Kidney (tissue), 14 donors: ENCODE results near the gene EPHB6. TPM values are rescaled to one million over a fixed set of nuclear protein-coding genes. Genes with fewer than 3 reads are reported as not detected.
A peak's percentile ranks its signal among the peaks of the same experiment; 100 is the strongest.

Experiments used
- DNase-seq, 5 donors: peaks; one replicate each; pipeline ENCODE4 v3.0.0-alpha.2; 2013 to 2020
- FAIRE-seq: peaks from 2 replicates; lab custom pipeline; 2012; peaks lifted over from hg19 to GRCh38; lab: Jason Lieb, UNC
- H3K27ac ChIP-seq, 2 donors: one replicate each; pipeline ENCODE4 v1.7.0; 2013; ENCODE audit warnings: low read depth in 2 of 2, low read length in 2 of 2, inconsistent platforms in 1 of 2
- H3K27me3 ChIP-seq: one replicate; pipeline ENCODE4 v1.7.1; 2013; ENCODE audit warnings: low read length, inconsistent platforms; ENCODE audit not compliant: control insufficient read depth, insufficient read depth
- H3K36me3 ChIP-seq, 3 donors: one replicate each; pipeline versions ENCODE4 v1.7.0 to v1.7.1; 2013; ENCODE audit warnings: low read length in 3 of 3, control low read depth in 1 of 3, inconsistent platforms in 1 of 3; ENCODE audit not compliant: insufficient read depth in 3 of 3, control insufficient read depth in 2 of 3
- H3K4me1 ChIP-seq, 3 donors: one replicate each; pipeline versions ENCODE4 v1.7.0 to v1.7.1; 2013; ENCODE audit warnings: low read length in 3 of 3, inconsistent platforms in 1 of 3, low read depth in 1 of 3; ENCODE audit not compliant: control insufficient read depth in 2 of 3, insufficient read depth in 2 of 3
- H3K4me3 ChIP-seq, 3 donors: one replicate each; pipeline versions ENCODE4 v1.7.0 to v1.8.1; 2013; ENCODE audit warnings: low read length in 3 of 3, control low read depth in 1 of 3, inconsistent platforms in 1 of 3
- H3K9ac ChIP-seq, 3 donors: one replicate each; pipeline versions ENCODE4 v1.7.0 to v1.7.1; 2013; ENCODE audit warnings: low read length in 3 of 3, control low read depth in 1 of 3, inconsistent platforms in 1 of 3
- H3K9me3 ChIP-seq, 3 donors: one replicate each; pipeline versions ENCODE4 v1.7.0 to v1.7.1; 2013; ENCODE audit warnings: low read length in 3 of 3, control low read depth in 1 of 3, inconsistent platforms in 1 of 3; ENCODE audit not compliant: control insufficient read depth in 2 of 3, insufficient read depth in 1 of 3
- intact Hi-C: fragments of 100-400 bp; cut with DNase I; formaldehyde crosslinking; loops from one replicate; pipeline ENCODE4 v1.11.1; 2022
- polyA plus RNA-seq: library from polyadenylated mRNA; stranded (reverse); fragments of 350-450 nt; fragmentation: Illumina TruSeq; extraction: RNeasy Lipid Tissue Mini Kit (QIAGEN cat#74804); gene quantifications from one replicate; pipeline ENCODE4 v1.2.3, GENCODE V29; 2014; ENCODE audit warnings: low read depth, low replicate concordance; ENCODE audit not compliant: insufficient read depth
- total RNA-seq: library from RNA; stranded (reverse); fragmentation: NEBNext Ultra II Directional; extraction: Animal tissue kit (Norgen Biotek cat#: 25700); gene quantifications from one replicate; pipeline ENCODE4 v1.2.1, GENCODE V29; 2021
- TF ChIP-seq, protein P1 (sequence below): IDR thresholded peaks from 3 replicates; pipeline ENCODE4 v1.5.1; 2012; ENCODE audit warnings: mild to moderate bottlenecking, moderate library complexity, borderline replicate concordance; ENCODE audit not compliant: insufficient read depth; ENCODE audit errors: extremely low read depth
- donor health status: control.
- donor health status: control.
- donor health status: control.
- donor health status: control.
- donor health status: control.
- donor health status: DM: yes; HTN: yes; CAD: no.
- donor health status: Normal renal cell carcinoma (clear cell type).

EPHB6 gene
- total and polyA plus RNA-seq, 2 donors from 2014 or later, result 10.4 to 17.4 TPM

DNA sequence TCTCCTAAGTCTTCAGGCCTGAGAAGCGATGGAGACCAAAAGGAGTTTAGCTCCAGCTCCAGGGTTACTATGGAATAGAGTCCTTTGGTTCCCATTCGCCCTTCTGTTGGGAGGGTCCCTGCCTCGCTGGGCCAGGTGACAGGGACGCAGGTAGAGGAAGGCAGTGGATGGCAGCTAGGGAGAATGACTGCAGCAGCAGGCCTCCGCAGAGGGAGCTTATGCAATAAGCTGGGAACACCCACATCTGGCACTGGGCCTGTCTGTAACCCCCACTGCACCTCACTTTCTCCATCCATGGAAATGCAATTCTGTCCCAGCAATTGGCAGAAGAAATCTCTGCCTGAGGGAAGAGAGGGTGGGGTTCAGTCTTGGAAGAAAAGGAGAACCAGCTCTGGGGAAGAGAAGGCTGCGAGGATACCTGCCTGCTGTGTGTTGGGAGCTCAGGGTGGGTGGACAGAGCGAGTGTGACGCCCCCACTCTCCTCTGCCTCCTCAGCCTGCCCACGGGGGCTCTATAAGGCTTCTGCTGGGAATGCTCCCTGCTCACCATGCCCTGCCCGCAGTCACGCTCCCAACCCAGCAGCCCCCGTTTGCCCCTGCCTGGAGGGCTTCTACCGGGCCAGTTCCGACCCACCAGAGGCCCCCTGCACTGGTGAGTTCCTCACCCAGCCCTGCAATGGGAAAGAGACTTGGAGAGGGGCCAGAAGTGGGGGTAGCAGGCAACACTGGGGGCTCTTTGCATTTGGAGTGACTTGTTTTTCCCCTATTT lies 10.3 kb downstream of the EPHB6 start:
- Histone ChIP-seq H3K36me3 (no peaks in the 10 kb centered on the region), H3K27me3 (no peaks in the 10 kb centered on the region), H3K4me3 (no peak overlapping the region), H3K9ac (no peak overlapping the region), H3K27ac (no peak overlapping the region), H3K9me3 (no peaks in the 10 kb centered on the region), H3K4me1 (no peaks in the 10 kb centered on the region)
- FAIRE-seq (no peak), DNase-seq (peak in 1 of 5 donors; percentile 65)
- intact Hi-C loops, result no loop called here
- TF ChIP-seq, protein P1, sequence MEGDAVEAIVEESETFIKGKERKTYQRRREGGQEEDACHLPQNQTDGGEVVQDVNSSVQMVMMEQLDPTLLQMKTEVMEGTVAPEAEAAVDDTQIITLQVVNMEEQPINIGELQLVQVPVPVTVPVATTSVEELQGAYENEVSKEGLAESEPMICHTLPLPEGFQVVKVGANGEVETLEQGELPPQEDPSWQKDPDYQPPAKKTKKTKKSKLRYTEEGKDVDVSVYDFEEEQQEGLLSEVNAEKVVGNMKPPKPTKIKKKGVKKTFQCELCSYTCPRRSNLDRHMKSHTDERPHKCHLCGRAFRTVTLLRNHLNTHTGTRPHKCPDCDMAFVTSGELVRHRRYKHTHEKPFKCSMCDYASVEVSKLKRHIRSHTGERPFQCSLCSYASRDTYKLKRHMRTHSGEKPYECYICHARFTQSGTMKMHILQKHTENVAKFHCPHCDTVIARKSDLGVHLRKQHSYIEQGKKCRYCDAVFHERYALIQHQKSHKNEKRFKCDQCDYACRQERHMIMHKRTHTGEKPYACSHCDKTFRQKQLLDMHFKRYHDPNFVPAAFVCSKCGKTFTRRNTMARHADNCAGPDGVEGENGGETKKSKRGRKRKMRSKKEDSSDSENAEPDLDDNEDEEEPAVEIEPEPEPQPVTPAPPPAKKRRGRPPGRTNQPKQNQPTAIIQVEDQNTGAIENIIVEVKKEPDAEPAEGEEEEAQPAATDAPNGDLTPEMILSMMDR, result no peak

DNA sequence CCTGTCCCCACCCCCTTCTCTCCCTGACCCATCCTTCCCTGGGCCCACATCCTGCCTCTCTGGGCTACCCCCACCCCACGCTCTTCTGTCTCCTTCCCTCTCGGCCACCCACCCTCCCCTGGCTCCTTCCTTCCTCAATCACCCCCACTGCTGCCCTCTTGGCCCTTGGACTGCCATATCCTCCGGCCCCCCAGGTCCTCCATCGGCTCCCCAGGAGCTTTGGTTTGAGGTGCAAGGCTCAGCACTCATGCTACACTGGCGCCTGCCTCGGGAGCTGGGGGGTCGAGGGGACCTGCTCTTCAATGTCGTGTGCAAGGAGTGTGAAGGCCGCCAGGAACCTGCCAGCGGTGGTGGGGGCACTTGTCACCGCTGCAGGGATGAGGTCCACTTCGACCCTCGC lies 10.9 kb downstream of the EPHB6 start:
- intact Hi-C loops, result no loop called here
- Histone ChIP-seq H3K27ac (no peak overlapping the region), H3K27me3 (no peaks in the 10 kb centered on the region), H3K9me3 (no peaks in the 10 kb centered on the region), H3K36me3 (no peaks in the 10 kb centered on the region), H3K4me3 (no peak overlapping the region), H3K9ac (no peak overlapping the region), H3K4me1 (no peaks in the 10 kb centered on the region)
- DNase-seq (peak in 1 of 5 donors; percentile 73), FAIRE-seq (no peak)
- TF ChIP-seq, protein P1, result no peak

DNA sequence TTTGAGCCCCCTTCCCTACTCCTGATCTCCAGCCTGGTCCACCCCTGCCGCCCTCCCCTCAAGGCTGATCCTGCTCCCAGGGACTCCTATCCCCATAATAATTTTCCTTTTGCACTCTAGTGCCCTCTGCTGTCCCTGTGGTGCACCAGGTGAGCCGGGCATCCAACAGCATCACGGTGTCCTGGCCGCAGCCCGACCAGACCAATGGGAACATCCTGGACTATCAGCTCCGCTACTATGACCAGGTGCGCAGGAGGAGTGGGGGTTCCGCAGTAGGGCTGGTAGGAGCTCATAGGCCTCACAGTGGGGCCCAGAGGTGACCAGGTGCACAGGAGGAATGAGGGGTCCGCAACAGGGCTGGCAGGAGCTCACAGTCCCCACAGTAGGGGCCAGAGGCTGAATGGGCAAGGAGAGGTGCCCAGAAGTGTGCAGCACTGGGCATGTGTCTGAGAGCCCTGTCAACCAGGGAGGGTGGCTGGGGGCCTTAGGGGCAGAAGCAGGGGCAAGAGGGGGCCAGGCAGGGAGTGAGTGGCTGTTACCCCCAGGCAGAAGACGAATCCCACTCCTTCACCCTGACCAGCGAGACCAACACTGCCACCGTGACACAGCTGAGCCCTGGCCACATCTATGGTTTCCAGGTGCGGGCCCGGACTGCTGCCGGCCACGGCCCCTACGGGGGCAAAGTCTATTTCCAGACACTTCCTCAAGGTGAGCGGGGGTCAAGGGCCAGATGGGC lies 11.7 kb downstream of the EPHB6 start:
- DNase-seq (peak in 2 of 5 donors; percentile 49 to 57), FAIRE-seq (no peak)
- intact Hi-C loops, result no loop called here
- TF ChIP-seq, protein P1, result peak; percentile 69
- H3K9me3 ChIP-seq, result no peaks in the 10 kb centered on the region
- no peak overlapping the region for H3K9ac ChIP-seq
- no peak overlapping the region for H3K27ac ChIP-seq
- H3K4me1 ChIP-seq, result no peaks in the 10 kb centered on the region
- H3K36me3 ChIP-seq, result no peaks in the 10 kb centered on the region
- no peaks in the 10 kb centered on the region for H3K27me3 ChIP-seq
- H3K4me3 ChIP-seq, result no peak overlapping the region
